Mammary epithelial cell (primary cell): ENCODE data around the gene CSMD2.

Experiments used
- CTCF ChIP-seq, 2 donors: IDR thresholded peaks in 1 of 2; conservative IDR thresholded peaks in 1 of 2; 2 replicates each; pipeline ENCODE4 v1.5.1; 2011 to 2012; ENCODE audit warnings: inconsistent platforms in 2 of 2, low read length in 2 of 2, mild to moderate bottlenecking in 2 of 2, control low read depth in 1 of 2, low read depth in 1 of 2; ENCODE audit not compliant: insufficient read depth in 1 of 2; ENCODE audit errors: extremely low read depth in 1 of 2
- EZH2 ChIP-seq: IDR thresholded peaks from 2 replicates; pipeline ENCODE4 v1.6.1; 2012; ENCODE audit warnings: low read length, inconsistent platforms, borderline replicate concordance

- no peak for TF ChIP-seq EZH2
- no peak for TF ChIP-seq CTCF (conservative IDR thresholded peaks at IDR 0.05 in 1 of 2, IDR thresholded peaks at IDR 0.05 in 1 of 2; ENCODE audit: extremely low read depth in 1 of 2, insufficient read depth in 1 of 2, low read depth in 1 of 2, low read length in 2 of 2)
Observed at GRCh38 chr1:33718186-33718585, 446.8 kb downstream of the CSMD2 start.
